Suprapubic skin (tissue), 4 donors: ENCODE data around the gene GCSH. TPM values are rescaled to one million over a fixed set of nuclear protein-coding genes. Genes with fewer than 3 reads are reported as not detected.

Experiments
- DNase-seq, 2 donors: peaks; one replicate each; pipeline ENCODE4 v3.0.0-alpha.2; 2019; ENCODE audit warnings: low spot score in 2 of 2
- H3K27ac ChIP-seq: fragments of 200-600 bp; sonication (generic); one replicate; pipeline ENCODE4 v1.5.1; 2019
- H3K27me3 ChIP-seq: fragments of 200-600 bp; sonication (generic); one replicate; pipeline ENCODE4 v1.5.1; 2019
- H3K36me3 ChIP-seq: fragments of 200-600 bp; sonication (generic); one replicate; pipeline ENCODE4 v1.5.1; 2019
- H3K4me1 ChIP-seq: fragments of 200-600 bp; sonication (generic); one replicate; pipeline ENCODE4 v1.5.1; 2019
- H3K4me3 ChIP-seq: fragments of 200-600 bp; sonication (generic); one replicate; pipeline ENCODE4 v1.5.1; 2019; ENCODE audit warnings: mild to moderate bottlenecking
- H3K9me3 ChIP-seq: fragments of 200-600 bp; sonication (generic); one replicate; pipeline ENCODE4 v1.5.1; 2019
- CTCF ChIP-seq, 2 donors: fragments of 200-600 bp in 1 of 2; fragments of 450-650 bp in 1 of 2; sonication (generic) in 1 of 2; IDR thresholded peaks; one replicate each; pipeline ENCODE4 v1.5.1; 2016 to 2019; ENCODE audit warnings: antibody characterized with exemption in 2 of 2, mild to moderate bottlenecking in 1 of 2, moderate library complexity in 1 of 2
- EP300 ChIP-seq: sonication (generic); formaldehyde crosslinking; IDR thresholded peaks from one replicate; pipeline ENCODE4 v1.6.1; 2017; ENCODE audit warnings: antibody characterized with exemption
- POLR2A ChIP-seq, 2 donors: fragments of 450-650 bp; IDR thresholded peaks; one replicate each; pipeline ENCODE4 v1.6.1; 2017; ENCODE audit warnings: antibody characterized with exemption in 2 of 2, mild to moderate bottlenecking in 2 of 2, moderate library complexity in 2 of 2
- POLR2AphosphoS5 ChIP-seq, 3 donors: sonication (generic); formaldehyde crosslinking; IDR thresholded peaks; one replicate each; pipeline ENCODE4 v1.6.1; 2017; ENCODE audit warnings: antibody characterized with exemption in 3 of 3
- WGBS: methylation state at CpG from one replicate; pipeline ENCODE4 v1.1.5; 2018; 5-methylcytosine and 5-hydroxymethylcytosine counted together
- total RNA-seq, 4 donors: library from RNA; depleted of rRNA; stranded (reverse); fragments of >200 nt; gene quantifications; one replicate each; pipeline ENCODE4 v1.1.0, GENCODE V29; 2016

Gene GCSH
- total RNA-seq, 4 donors from 2014 or later, result 4.7 to 16.6 (median 10.2) TPM

GRCh38 chr16:81101702-81102101 lies 5.5 kb upstream of the GCSH start:
- H3K9me3 ChIP-seq, result no peaks in the 10 kb centered on the region
- TF ChIP-seq POLR2A (IDR thresholded peaks at IDR 0.05) (no peak), EP300 (no peak), CTCF (IDR thresholded peaks at IDR 0.05) (no peak), POLR2AphosphoS5 (IDR thresholded peaks at IDR 0.05) (no peak)
- peaks cover 4% of the 10 kb centered on the region for H3K4me1 ChIP-seq
- DNase-seq, result peak in 1 of 2 donors; percentile 52
- 96% methylated on average over 9 of the region's 9 CpGs for WGBS
- H3K27me3 ChIP-seq, result no peaks in the 10 kb centered on the region
- no peaks in the 10 kb centered on the region for H3K36me3 ChIP-seq
- no peak overlapping the region for H3K27ac ChIP-seq
- H3K4me3 ChIP-seq, result no peak overlapping the region

- H3K9me3 ChIP-seq, result no peaks in the 10 kb centered on the region
- H3K4me1 ChIP-seq, result peaks cover 8% of the 10 kb centered on the region
- no peak overlapping the region for H3K27ac ChIP-seq
- no peak for DNase-seq
- no peak for TF ChIP-seq EP300
- no peak for TF ChIP-seq POLR2AphosphoS5 (IDR thresholded peaks at IDR 0.05)
- no peak for TF ChIP-seq CTCF (IDR thresholded peaks at IDR 0.05)
- TF ChIP-seq POLR2A (IDR thresholded peaks at IDR 0.05), result no peak
- H3K27me3 ChIP-seq, result no peaks in the 10 kb centered on the region
- no peaks in the 10 kb centered on the region for H3K36me3 ChIP-seq
- H3K4me3 ChIP-seq, result no peak overlapping the region
Observed at GRCh38 chr16:81099958-81100357, 3.8 kb upstream of the GCSH start.

GRCh38 chr16:81097230-81097629 lies 1.0 kb upstream of the GCSH start:
- DNase-seq, result no peak
- H3K4me1 ChIP-seq, result peaks cover 10% of the 10 kb centered on the region
- H3K4me3 ChIP-seq, result no peak overlapping the region
- WGBS, result 89% methylated on average over 6 of the region's 6 CpGs
- H3K36me3 ChIP-seq, result no peaks in the 10 kb centered on the region
- H3K27ac ChIP-seq, result peak overlapping the region; percentile 54
- no peaks in the 10 kb centered on the region for H3K9me3 ChIP-seq
- H3K27me3 ChIP-seq, result no peaks in the 10 kb centered on the region
- TF ChIP-seq EP300, result no peak
- TF ChIP-seq POLR2A (IDR thresholded peaks at IDR 0.05), result no peak
- no peak for TF ChIP-seq CTCF (IDR thresholded peaks at IDR 0.05)
- TF ChIP-seq POLR2AphosphoS5 (IDR thresholded peaks at IDR 0.05), result no peak

- no peak for DNase-seq
- no peaks in the 10 kb centered on the region for H3K36me3 ChIP-seq
- H3K9me3 ChIP-seq, result no peaks in the 10 kb centered on the region
- no peaks in the 10 kb centered on the region for H3K27me3 ChIP-seq
- WGBS, result 41% methylated on average over 8 of the region's 8 CpGs
- H3K4me3 ChIP-seq, result peak overlapping the region; percentile 80
- peaks cover 10% of the 10 kb centered on the region for H3K4me1 ChIP-seq
- peak overlapping the region; percentile 54 for H3K27ac ChIP-seq
- TF ChIP-seq POLR2A (IDR thresholded peaks at IDR 0.05) (no peak), EP300 (no peak), CTCF (IDR thresholded peaks at IDR 0.05) (no peak), POLR2AphosphoS5 (IDR thresholded peaks at IDR 0.05) (no peak)
Observed at GRCh38 chr16:81096715-81097208, 567 bp upstream of the GCSH start.

- peak overlapping the region; percentile 80 for H3K4me3 ChIP-seq
- TF ChIP-seq CTCF (IDR thresholded peaks at IDR 0.05), result no peak
- no peak for TF ChIP-seq POLR2AphosphoS5 (IDR thresholded peaks at IDR 0.05)
- TF ChIP-seq POLR2A (IDR thresholded peaks at IDR 0.05), result no peak
- no peak for TF ChIP-seq EP300
- no peaks in the 10 kb centered on the region for H3K27me3 ChIP-seq
- 1% methylated on average over 22 of the region's 22 CpGs for WGBS
- H3K36me3 ChIP-seq, result no peaks in the 10 kb centered on the region
- no peak for DNase-seq
- H3K4me1 ChIP-seq, result peaks cover 10% of the 10 kb centered on the region
- no peaks in the 10 kb centered on the region for H3K9me3 ChIP-seq
- H3K27ac ChIP-seq, result peak overlapping the region; percentile 77
Observed at GRCh38 chr16:81095653-81095952, 592 bp downstream of the GCSH start.
